Stimulated activated CD4-positive, alpha-beta T cell treated with anti-CD3 and anti-CD28 coated beads, Interleukin-2, amount 100 ng/mL, for 24 hours (primary cell): Measurements from ENCODE around the gene PCIF1.
"Not testable (repeated sequence)": the region's sequence is repeated elsewhere in the genome, so short reads cannot be mapped to it uniquely, and the experiment has no call there.

Experiments used
- DNase-seq, 2 donors: peaks; one replicate each; pipeline ENCODE4 v3.0.0-alpha.2; 2020

PCIF1 gene

DNA sequence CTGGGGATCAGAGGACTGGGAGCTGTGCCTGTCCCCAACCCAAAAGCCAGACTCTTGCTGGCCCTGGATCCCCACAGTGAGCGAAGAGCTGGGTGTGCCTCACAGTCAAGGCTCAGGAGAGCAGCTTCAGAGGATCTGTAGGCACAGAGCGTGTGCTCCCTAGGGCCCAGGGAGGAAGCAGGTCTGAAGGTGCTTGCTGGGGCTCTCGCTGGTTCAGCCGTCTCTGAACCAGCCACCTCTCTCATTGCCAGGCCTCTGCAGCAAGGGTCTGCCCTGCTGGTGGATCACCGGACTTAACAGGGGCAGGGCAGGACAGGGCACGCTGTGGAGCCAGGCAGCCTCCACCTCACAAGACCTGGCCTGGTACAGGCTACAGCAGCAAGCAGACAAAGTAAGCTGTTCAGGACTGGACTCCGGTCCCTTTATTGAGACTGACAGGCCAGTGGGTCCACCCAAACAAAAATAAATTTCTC, 13.8 kb downstream of the PCIF1 start:
- DNase-seq, result no peak

DNA sequence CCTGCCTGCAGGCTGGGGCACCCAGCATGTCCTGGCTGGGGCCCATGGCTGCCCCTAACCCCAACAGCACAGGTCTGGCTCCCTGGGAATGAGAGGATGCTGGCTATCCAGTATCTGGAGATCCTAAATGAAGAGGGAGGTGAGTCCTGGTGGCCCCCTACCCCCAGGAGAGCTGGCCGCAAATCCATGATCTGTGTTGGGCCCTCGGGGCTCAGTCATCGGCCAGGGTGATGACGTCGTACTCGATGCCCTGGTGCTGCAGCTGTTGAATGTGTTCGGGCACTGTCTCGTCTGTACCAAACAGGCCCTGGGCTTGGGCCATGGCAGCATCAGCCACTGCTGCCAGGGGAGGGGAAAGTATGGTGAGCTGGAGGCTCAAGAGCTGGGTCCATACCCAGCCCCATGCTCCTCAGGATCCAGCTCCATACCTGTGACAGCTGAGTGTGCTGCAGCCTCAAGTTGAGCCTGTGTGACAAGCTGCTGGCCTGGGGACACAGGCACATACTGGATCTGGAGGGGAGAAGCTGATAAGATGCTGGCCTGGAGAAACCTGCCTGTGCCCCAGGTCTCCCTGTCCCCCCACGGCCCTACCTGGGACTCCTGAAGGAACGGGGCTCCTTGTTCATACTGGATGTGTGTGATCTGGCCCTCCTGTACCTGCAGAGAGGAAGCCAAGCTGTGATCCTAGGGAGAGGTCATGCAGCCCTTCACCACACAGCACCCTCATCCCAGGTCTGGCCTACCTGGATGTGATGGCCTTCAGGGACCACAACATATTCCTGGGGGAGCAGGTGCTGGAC, 14.5 kb downstream of the PCIF1 start:
- DNase-seq, result no peak

DNA sequence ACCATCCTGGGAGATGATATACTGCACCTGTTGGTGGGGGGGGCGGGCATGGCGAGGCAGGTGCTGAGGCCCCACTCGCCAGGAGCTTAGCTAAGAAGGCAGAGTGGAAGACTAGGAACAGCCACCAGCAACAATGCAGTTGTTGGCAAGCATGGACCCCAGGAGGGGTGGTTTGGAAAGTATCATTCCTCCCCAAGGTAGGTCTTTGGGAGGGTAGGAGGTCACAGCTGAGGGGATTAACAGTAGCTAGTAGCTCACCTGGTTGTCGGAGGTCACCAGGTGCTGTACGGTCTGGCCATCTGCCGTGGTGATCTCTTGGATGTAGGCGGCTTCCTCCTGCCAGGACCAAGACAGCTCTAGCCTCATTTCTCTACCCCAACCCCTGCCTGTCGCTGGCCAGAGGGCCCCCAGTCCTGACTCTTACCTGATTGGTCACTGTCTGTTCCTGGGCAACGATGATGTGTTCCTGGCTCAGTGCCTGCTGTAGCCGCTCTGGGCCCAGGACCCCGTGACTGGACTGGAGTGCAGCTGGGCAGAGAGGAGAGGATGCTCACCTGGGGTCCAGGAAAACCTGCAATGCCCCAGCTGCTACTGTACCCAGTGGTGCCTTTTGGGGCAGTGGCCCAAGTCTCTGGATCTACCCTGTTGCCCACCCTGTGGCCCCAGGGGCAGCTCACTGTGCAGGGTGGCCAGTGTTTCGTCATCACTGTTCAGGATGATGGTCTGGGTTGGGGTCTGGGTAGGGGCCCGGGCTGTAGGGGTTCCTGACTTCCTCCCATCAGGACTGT, 15.3 kb downstream of the PCIF1 start:
- no peak for DNase-seq

DNA sequence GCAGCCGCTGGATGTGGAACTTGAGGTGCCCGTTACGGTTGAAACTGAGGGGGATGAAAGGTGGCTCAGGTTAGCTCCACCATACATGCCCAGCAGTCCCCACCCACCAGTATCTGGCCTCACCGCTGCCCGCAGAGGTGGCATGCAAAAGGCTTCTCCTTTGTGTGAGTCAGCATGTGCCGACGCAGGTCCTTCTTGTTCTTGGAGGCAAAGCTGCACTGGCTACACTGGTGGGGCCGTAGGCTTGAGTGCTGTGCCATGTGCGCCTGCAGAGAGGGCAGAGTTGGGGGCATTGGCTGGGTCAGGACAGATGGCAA, 15.8 kb downstream of the PCIF1 start:
- no peak for DNase-seq

DNA sequence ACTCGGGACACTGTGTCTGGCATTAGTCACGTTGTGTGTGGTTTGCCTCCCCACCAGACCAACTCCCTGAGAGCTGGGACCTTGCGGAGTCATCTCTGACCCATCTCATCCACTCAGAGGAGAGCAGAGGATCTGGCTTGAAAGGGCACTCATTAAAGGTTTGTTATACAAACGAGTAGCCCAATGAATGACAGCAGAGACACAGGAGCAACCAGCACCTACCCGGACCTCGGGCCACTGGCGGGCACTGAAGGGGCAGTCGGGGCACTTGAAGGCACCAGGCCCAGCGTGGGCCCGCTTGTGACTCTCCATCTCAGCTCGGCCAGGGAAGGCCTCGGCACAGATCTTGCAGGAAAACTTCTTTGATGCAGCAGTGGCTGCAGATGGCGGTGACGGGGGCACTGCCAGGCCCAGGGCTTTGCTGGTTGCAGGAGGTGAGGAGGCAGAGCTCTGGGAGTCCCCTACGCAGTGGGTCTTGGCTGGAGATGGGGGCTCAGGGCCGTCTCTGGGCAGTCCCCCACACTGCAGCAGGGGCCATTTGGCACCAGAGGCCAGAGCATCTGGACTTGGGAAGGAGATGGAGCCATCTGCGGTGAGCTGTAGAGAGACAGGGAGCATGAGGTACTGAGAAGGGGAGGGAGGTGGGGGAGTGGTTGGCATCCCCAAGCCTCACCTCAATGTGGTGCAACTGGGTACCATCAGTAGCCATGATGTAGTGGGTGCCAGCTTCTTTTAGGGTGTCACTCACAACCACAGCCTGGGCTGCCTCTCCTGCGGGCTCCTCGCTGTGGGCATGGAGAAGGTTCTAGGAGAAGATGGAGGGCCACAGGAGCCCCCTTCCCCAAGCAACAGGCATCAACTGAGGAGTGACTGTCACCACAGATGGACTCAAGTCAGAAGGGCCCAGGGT, 17.7 kb downstream of the PCIF1 start:
- DNase-seq, result no peak

DNA sequence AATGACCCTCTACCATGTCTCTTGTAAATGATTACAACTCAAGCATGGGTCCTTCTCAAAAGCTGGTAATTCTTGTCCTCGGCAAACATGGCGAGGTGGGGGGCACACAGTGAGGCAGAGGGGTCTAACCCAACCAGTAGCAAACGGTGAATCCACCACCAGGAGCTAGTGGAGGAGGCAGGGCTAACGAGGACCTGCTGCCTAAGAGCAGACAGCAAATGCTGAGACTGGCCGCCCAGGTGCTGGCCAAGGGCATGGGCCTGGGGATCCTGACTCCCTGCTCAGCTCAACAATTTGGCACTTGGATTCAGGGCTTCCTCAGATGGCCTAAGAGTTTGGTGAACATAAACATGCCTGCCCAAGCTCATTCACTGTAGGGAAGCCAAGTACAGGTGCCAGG, 18.4 kb downstream of the PCIF1 start:
- DNase-seq, result no peak

DNA sequence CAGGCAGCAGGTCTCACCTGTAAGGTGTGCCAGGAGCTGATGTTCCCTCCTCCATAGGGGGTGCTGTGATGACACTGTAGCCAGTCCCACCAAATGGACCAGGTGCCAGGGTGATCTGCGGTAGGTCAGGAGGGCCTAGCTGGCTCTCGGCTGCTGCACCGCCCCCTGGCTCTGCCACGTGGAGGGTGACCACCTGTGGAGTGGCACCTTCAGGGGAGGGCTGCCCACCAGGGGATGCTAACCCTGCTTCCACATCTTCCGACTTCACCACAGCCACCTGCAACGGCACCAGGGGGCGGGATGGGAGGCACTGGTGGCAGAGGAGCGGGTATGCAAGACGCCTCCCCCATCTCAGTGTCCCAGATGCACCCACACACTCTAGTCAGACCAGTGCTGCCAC, 19.2 kb downstream of the PCIF1 start:
- DNase-seq, result no peak

DNA sequence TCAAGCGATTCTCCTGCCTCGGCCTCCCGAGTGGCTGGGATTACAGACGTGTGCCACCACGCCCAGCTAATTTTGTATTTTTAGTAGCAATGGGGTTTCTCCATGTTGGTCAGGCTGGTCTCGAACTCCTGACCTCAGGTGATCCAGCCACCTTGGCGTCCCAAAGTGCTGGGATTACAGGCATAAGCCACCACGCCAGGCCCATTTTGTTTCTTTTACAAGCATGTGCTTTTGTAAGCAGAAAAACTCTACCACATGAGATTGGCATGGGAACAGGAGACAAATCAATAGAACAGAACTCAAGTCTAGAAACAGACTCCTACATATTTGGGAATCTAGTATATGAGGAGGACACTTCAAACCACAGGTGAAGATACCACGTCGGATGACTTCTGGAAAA, 21.8 kb downstream of the PCIF1 start:
- DNase-seq, result not testable (repeated sequence)

DNA sequence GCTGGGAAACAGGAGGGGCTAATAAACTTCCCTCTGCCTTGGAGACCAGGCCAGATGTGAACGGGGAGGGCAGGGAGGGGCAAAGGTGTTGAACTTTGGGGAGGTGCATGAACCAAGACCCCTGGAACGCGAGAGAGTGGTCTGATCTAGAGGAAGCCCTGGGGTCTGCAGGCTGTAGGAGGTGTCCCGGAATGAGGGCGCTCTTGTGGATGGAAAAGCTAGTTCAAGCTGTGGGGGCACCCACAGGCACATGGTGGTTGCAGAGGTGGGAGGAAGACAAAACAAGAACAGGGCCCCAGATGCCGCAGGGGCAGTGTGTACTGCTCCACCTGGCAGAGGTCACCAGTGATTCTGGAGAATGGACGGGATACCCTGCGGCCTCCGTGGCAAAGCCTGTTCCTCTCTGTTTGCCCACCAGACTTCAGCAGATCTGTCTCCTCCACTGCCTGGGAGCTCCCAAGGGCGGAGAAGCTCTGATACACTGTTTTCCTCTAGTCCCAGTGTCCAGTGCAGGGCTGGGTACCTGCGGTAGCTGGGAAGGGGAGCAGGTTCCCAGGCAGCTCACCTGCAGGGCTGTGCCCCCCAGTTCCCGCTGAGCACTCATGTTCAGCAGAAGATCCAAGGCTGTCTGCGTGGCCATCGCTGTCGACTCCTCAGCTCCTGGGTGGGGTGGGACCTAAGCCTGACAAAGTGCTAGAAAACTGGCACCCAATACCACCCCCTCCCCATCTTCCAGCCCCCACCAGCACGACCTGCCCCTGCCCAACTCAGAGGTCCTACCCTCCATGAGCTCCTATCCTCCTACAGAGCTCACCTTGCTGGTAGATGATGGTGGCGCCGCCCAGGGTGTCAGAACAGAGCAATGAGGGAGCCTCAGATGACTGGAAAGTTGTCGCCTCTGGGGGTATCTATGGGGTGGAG, 22.8 kb downstream of the PCIF1 start:
- no peak for DNase-seq

DNA sequence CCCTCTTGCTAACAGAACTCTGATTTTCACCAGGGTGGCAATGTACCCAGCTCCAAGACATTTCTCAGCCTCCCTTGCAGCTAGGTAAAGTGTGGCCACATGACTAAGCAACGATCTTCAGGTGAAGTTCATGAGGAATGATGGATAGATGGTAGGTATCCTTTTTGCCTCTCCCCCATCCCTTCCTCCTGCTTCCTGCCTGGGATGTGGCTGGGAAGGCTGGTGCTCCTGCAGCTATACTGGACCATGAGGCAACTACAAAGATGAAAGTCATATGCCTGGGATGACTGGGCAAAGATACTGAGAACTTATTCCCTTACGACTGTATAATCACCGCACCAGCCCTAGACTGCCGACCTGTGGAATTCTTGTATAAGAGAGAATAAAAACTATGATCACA, 24.1 kb downstream of the PCIF1 start:
- DNase-seq, result no peak

DNA sequence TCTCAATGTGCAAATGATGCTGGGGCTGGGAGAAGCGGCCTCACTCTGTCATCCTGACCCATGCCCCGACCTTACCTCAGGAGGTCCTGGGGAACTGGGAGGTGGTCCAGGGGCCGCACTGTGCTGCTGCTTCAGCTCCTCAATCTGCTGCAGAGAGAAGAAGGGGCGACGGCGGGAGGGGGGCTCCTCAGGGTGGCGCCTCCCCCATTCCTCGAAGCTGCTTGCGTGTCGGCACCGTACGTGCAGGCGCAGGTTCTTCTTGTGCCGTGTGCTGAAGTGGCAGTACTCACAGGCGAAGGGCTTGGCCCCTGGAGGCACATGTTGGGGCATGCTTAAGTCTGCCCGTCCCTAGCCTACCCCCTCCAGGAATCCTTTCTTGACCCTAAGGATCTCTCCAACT, 24.6 kb downstream of the PCIF1 start:
- DNase-seq, result no peak

DNA sequence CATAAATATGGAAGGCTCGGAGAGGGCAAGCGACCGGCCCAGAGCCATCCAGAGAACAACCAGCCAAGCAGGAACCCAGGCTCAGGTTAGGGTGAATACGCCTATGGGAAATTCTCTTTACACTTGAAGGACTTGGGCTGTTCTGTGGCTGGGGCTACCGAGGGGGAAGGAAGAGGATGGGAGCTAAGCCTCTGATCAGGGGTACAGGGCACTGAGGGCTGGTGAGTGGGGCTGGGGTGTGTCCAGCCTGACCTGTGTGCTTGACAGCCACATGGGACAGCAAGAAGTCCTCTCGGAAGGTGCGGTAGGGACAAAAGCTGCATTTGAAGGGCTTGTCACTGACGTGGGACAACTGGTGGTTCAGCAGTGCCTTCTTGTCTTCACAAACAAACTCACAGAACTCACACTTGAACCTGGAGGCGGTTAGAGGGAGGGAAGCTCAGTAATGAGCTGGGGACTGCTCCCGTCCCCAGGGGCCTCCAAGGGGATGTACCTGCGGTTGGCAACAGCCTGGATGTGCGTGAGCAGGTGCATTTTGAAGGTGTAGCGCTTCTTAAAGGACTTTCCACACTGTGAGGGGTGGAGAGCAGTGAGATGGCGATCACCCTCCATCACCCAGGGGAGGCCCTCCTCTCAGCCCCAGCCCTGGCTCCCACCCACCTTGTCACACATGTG, 25.6 kb downstream of the PCIF1 start:
- DNase-seq, result no peak

DNA sequence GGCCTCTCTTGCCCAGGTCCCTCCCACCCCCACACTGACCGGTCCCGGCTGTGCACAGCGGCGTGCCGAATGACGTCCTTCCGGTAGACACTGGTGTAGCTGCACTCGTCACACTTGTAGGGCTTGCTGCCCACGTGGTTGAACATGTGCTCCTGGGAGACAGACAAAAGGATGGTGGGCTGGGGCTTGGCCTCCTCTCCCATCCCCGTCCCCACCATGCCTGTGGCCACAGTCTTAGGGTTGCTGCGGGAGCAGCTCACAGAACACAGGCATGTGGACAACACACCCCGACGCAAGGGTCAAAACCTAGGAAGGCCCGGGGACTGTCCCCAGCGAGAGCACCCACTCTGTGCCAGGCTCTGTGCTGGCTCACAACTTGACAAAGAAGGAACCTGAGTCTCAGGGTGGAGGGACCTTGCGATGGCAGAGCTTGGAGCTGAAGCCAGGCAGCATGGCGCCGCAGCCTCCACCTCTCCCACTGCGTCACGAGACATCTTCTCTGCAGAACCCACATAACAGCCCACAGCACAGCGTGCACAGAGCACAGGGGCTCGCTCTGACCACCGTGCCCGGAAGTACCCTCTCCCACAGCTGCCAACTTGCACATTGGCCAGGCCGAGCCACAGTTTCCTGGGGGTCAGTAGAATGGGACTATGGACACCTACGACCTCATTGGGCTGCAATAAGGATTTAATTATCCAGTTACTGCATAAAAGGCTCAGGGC, 27.7 kb downstream of the PCIF1 start:
- no peak for DNase-seq

DNA sequence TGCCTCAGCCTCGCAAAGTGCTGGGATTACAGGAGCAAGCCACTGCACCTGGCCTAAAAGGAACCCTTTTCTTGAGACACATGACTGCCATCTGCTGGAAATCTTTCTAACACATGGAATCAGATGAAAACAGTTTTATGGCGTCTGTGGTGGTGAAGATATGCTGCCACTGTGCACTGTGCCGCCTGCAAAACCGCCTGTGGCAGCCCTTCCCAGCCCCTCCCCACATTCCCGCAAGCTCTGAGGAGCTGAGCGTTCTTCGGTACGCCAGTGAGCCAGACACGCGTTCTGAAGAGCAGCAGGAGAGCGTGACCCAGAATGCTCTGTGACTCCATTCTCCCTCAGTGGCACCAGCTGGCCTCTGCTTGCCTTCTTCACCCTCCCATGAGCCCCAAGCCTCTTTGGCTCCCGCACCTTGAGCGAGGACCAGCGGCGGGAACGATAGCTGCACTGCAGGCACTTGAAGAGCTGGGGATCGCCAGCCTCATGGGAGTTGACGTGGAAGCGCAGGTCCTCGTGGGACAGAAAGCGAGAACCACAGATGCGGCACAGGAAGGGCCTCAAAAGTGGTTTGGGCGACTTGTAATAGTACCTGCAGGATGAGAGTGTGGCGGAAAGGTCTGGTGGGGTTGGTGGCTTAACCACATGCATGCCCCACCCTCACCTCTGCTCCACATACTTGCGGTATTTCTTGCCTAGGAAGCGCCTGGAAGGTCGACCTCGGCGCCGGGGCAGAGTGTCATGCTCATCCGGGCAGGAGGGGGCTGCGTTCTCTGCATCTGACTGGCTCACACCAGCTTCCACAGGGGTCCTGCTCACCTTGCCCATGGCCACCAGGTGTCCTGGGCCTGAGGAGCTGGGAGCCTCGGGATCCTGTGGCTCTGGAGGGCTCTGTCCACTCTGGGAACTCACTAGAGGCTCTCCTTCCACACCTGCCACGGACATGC, 28.8 kb downstream of the PCIF1 start:
- no peak for DNase-seq

DNA sequence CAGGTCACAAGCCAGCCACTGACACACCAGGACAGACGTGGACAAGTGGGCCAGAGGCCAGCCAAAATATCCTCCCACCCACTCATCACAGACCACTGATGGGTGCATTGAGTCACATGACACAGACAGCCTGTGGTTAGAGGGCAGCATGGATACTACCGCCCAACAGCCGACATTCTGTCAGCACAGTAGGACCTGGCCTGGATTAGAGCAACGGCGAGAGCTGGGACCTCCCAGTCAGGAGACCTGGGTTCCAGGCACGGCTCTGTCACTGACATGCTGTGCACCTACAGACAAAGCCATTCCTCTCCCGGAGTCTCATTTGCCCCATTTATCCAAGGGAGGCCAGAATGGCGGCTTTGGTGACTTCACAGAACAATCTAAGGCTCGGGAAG, 29.5 kb downstream of the PCIF1 start:
- no peak for DNase-seq

DNA sequence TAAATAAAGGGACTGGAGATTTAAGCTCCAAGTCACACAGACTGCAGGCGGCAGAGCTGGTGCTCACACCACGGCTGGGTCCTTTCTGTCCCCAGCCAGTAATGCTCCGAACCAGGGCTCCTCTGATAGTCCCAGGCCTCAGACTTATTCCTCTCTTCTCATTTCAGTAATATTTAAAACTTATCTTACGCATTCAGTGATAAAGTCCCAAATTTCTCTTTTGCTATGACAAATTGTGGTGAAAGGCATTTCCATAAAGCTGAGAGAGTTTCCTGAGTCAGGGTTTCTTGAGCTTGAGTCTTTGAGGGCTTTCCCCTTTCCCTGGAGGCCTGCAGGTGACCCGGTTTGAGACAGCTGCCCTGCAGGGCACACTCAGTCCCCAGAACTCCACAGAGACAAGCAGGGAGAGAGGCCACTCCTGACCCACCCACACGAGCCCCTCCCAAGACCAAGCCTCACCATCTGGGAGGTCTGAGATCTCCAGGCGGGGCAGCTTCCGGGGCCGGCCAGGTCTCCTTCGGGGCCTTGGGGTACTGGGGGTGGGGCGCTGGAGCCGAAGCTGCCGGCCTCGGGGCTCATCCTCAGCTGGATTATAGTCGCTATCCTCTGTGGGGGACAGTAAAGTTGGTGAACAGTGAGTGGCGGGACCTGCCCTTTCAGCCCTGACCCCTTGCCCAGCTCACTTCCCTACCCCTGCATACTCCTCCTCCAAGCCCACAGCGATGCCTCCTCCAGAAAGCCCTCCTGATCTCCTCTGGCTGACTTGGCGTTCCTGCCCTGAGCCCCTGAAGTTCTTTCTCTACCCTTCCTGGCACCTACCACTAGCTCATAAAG, 30.9 kb downstream of the PCIF1 start:
- DNase-seq, result no peak

DNA sequence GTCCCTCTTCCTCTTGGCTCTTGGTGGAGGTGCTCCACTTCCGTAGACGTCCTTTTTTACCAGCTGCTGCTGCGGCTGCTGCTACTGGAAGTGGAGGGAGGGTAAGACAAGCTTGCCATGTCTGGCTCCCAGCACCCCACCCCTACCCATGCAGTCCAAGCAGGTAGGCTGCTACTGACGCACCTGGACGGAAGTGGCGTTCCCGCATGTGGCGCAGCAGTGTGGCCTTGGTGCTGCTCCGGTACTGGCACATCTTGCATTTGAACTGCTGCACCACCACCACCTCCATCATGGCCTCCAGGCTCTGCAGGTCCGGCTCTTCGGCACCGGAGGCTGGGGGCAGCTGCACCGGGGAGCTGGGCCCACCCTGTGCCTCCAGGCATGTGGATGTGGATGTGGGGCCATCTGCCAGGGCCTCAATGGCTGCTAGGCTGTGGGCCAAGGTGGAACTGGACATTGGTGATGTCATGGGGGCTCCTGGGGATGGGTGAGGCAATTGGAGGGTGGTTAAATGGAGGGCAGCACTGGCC, 33.1 kb downstream of the PCIF1 start:
- DNase-seq, result no peak

DNA sequence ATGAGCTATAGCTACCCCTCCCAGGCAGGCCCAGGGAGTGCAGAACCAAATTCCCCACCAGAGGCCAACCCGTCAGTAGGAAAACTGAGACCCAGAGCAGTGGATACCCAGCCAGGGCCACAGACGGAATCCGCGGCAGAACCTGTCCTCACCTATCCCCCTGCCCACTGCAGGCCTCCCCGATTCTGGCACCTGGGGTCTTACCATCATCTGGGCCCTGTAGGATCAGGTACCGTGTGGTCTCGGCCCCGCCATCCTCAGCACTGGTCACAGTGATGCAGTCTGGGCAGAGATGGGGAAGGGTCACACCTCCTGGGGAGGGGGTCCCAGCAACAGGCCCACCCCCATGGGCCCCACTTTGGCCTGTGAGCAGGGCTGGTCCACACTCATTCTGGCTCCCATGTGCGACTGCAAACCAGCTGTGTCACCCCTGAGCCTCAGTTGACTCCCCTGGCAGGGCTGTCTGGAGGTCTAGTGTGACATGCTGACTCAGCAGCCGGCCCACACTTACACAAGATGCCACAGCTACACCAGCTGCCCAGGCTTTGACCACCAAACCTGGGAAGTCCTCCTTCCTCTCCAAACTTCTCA, 33.7 kb downstream of the PCIF1 start:
- DNase-seq, result no peak
